ENCODE results near the gene NEDD4L. TPM values are rescaled to one million over a fixed set of nuclear protein-coding genes. Genes with fewer than 3 reads are reported as not detected.

The NEDD4L gene
- total RNA-seq, 1 experiment from 2014 or later, result 57.4 TPM

GRCh38 chr18:58338961-58339592 is 295.1 kb downstream of the NEDD4L start:
- Histone ChIP-seq H3K79me2 (ENCODE audit: low read depth) (no peaks in the 10 kb centered on the region), H3K4me2 (no peak overlapping the region), H3K36me3 (ENCODE audit: low read depth) (peaks cover 51% of the 10 kb centered on the region; the same call in 1 of the 2 replicates), H3K9me3 (ENCODE audit: insufficient read depth, low read depth) (no peaks in the 10 kb centered on the region), H2AFZ (no peak overlapping the region), H4K20me1 (ENCODE audit: insufficient read depth) (peaks cover 6% of the 10 kb centered on the region), H3K9me2 (ENCODE audit: insufficient read depth) (no peaks in the 10 kb centered on the region), H3F3A (ENCODE audit: insufficient read depth, low read depth) (peaks cover 10% of the 10 kb centered on the region; the same call in 1 of the 2 replicates), H3K27ac (no peak overlapping the region), H3K4me1 (replicated peaks; ENCODE audit: insufficient read depth) (no peaks in the 10 kb centered on the region), H3K4me3 (no peak overlapping the region), H3K27me3 (ENCODE audit: insufficient read depth, low read depth) (no peaks in the 10 kb centered on the region)
- CTCF ChIA-PET, result interaction anchor here (0.6 kb wide), 1 partner anchor 191 kb away, joined by 9 read pairs; no protein-coding TSS in a partner anchor
- intact Hi-C loops (cut with micrococcal nuclease; ENCODE audit: unreplicated experiment), result no loop called here
- BruUV-seq (replicated peaks), result no TSS peak
- no peak for DNase-seq
- TF ChIP-seq EZH2 (IDR thresholded peaks at IDR 0.05; ENCODE audit: low read depth) (no peak), CTCF (conservative IDR thresholded peaks at IDR 0.05) (no peak)
- POLR2A ChIA-PET (ENCODE audit: unreplicated experiment), result no interaction called here

DNA sequence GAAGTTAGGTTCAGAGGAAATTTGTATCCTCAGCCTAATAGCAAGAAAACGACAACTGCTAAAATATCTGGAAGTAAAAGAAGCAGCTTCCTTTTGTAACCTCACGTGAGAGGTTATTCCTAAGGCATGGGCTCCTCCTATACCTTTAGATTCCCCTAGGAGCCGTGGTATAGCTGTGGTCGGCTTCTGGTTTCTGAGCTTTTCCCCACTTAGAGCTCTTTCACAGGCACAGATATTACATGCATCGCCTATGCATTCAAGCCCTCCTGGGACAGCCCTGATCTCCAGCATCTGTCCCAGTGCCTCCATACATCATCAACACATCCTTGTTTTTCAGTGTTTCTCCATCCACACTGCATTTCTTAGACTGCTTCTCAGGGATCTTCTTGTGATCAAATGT is 295.9 kb downstream of the NEDD4L start:
- Histone ChIP-seq H3K36me3 (ENCODE audit: low read depth) (peaks cover 45% of the 10 kb centered on the region; the same call in 1 of the 2 replicates), H3K9me2 (ENCODE audit: insufficient read depth) (no peaks in the 10 kb centered on the region), H2AFZ (no peak overlapping the region), H3F3A (ENCODE audit: insufficient read depth, low read depth) (peaks cover 9% of the 10 kb centered on the region; the same call in 1 of the 2 replicates), H3K27me3 (ENCODE audit: insufficient read depth, low read depth) (no peaks in the 10 kb centered on the region), H3K4me3 (no peak overlapping the region), H3K4me1 (replicated peaks; ENCODE audit: insufficient read depth) (no peaks in the 10 kb centered on the region), H4K20me1 (ENCODE audit: insufficient read depth) (peaks cover 6% of the 10 kb centered on the region; the same call in 1 of the 2 replicates), H3K27ac (no peak overlapping the region), H3K4me2 (no peak overlapping the region), H3K79me2 (ENCODE audit: low read depth) (no peaks in the 10 kb centered on the region), H3K9me3 (ENCODE audit: insufficient read depth, low read depth) (no peaks in the 10 kb centered on the region)
- CTCF ChIA-PET, result no interaction called here
- no TSS peak for BruUV-seq (replicated peaks)
- intact Hi-C loops (cut with micrococcal nuclease; ENCODE audit: unreplicated experiment), result no loop called here
- no peak for DNase-seq
- TF ChIP-seq EZH2 (IDR thresholded peaks at IDR 0.05; ENCODE audit: low read depth) (no peak), CTCF (conservative IDR thresholded peaks at IDR 0.05) (no peak)
- POLR2A ChIA-PET (ENCODE audit: unreplicated experiment), result no interaction called here

GRCh38 chr18:58341916-58342315 is 297.9 kb downstream of the NEDD4L start:
- no peak for TF ChIP-seq CTCF (conservative IDR thresholded peaks at IDR 0.05)
- TF ChIP-seq EZH2 (IDR thresholded peaks at IDR 0.05; ENCODE audit: low read depth), result no peak
- Histone ChIP-seq H3K27me3 (ENCODE audit: insufficient read depth, low read depth) (no peaks in the 10 kb centered on the region), H4K20me1 (ENCODE audit: insufficient read depth) (no peaks in the 10 kb centered on the region), H3K36me3 (ENCODE audit: low read depth) (peaks cover 38% of the 10 kb centered on the region), H3K9me3 (ENCODE audit: insufficient read depth, low read depth) (no peaks in the 10 kb centered on the region), H3K4me1 (replicated peaks; ENCODE audit: insufficient read depth) (no peaks in the 10 kb centered on the region), H3F3A (ENCODE audit: insufficient read depth, low read depth) (0 out of 2 replicates have a peak, but pooled peaks cover 2% of the 10 kb centered on the region), H3K27ac (no peak overlapping the region), H3K4me2 (no peak overlapping the region), H2AFZ (no peak overlapping the region), H3K4me3 (no peak overlapping the region), H3K9me2 (ENCODE audit: insufficient read depth) (no peaks in the 10 kb centered on the region), H3K79me2 (ENCODE audit: low read depth) (no peaks in the 10 kb centered on the region)
- no TSS peak for BruUV-seq (replicated peaks)
- intact Hi-C loops (cut with micrococcal nuclease; ENCODE audit: unreplicated experiment), result no loop called here
- ChIA-PET CTCF (no interaction called here), POLR2A (ENCODE audit: unreplicated experiment) (no interaction called here)
- no peak for DNase-seq

Measured in PC-9 (cell line).